ENCODE results near the gene SERPINA1. TPM values are rescaled to one million over a fixed set of nuclear protein-coding genes. Genes with fewer than 3 reads are reported as not detected.

The SERPINA1 gene
- total RNA-seq, 1 donor from 2014 or later = 0.26 TPM

- DNase-seq (ENCODE audit: low read depth) (peak; percentile 33), FAIRE-seq (peak; percentile 32)
Measured at GRCh38 chr14:94380225-94381148, 7.9 kb downstream of the SERPINA1 start.

GRCh38 chr14:94379291-94380224, 8.8 kb downstream of the SERPINA1 start:
- no peak for TF ChIP-seq CTCF (IDR thresholded peaks at IDR 0.05; ENCODE audit: insufficient read depth, low read length, severe bottlenecking)
- peak; percentile 66 for FAIRE-seq
- H3K36me3 ChIP-seq (ENCODE audit: control insufficient read depth, insufficient read depth, low read length) = no peaks in the 10 kb centered on the region
- DNase-seq (ENCODE audit: low read depth) = peak; percentile 64
- no peaks in the 10 kb centered on the region for H3K27me3 ChIP-seq (ENCODE audit: control insufficient read depth, insufficient read depth, low read length)
- no peak overlapping the region for H3K4me3 ChIP-seq (ENCODE audit: low read depth, low read length)

More at GRCh38 chr14:94380225-94381148, 7.9 kb downstream of the SERPINA1 start:
- Histone ChIP-seq H3K36me3 (ENCODE audit: control insufficient read depth, insufficient read depth, low read length) (no peaks in the 10 kb centered on the region), H3K4me3 (ENCODE audit: low read depth, low read length) (no peak overlapping the region), H3K27me3 (ENCODE audit: control insufficient read depth, insufficient read depth, low read length) (no peaks in the 10 kb centered on the region)
- TF ChIP-seq CTCF (IDR thresholded peaks at IDR 0.05; ENCODE audit: insufficient read depth, low read length, severe bottlenecking) = no peak

GRCh38 chr14:94378527-94379290, 9.7 kb downstream of the SERPINA1 start:
- TF ChIP-seq CTCF (IDR thresholded peaks at IDR 0.05; ENCODE audit: insufficient read depth, low read length, severe bottlenecking) = no peak
- DNase-seq (ENCODE audit: low read depth) (no peak), FAIRE-seq (peak; percentile 83)

GRCh38 chr14:94377866-94378470, 10.4 kb downstream of the SERPINA1 start:
- H3K27me3 ChIP-seq (ENCODE audit: control insufficient read depth, insufficient read depth, low read length) = no peaks in the 10 kb centered on the region
- no peak for FAIRE-seq
- no peak for TF ChIP-seq CTCF (IDR thresholded peaks at IDR 0.05; ENCODE audit: insufficient read depth, low read length, severe bottlenecking)
- H3K36me3 ChIP-seq (ENCODE audit: control insufficient read depth, insufficient read depth, low read length) = no peaks in the 10 kb centered on the region
- no peak for DNase-seq (ENCODE audit: low read depth)
- H3K4me3 ChIP-seq (ENCODE audit: low read depth, low read length) = no peak overlapping the region

More at GRCh38 chr14:94378527-94379290, 9.7 kb downstream of the SERPINA1 start:
- H3K27me3 ChIP-seq (ENCODE audit: control insufficient read depth, insufficient read depth, low read length) = no peaks in the 10 kb centered on the region
- H3K36me3 ChIP-seq (ENCODE audit: control insufficient read depth, insufficient read depth, low read length) = no peaks in the 10 kb centered on the region
- no peak overlapping the region for H3K4me3 ChIP-seq (ENCODE audit: low read depth, low read length)
